Endothelial cell (in vitro differentiated cells): ENCODE results near the gene GAREM1. TPM values are rescaled to one million over a fixed set of nuclear protein-coding genes. Genes with fewer than 3 reads are reported as not detected.

ENCODE experiments used
- DNase-seq: peaks from one replicate; pipeline ENCODE4 v3.0.0; 2021; ENCODE audit warnings: low spot score
- H3K27ac Mint-ChIP-seq: one replicate; pipeline ENCODE4 v1.8.0; 2021; ENCODE audit warnings: mixed read lengths, inconsistent platforms; ENCODE audit not compliant: unreplicated experiment
- H3K27me3 Mint-ChIP-seq: one replicate; pipeline ENCODE4 v1.8.0; 2021; ENCODE audit warnings: mild to moderate bottlenecking, moderate library complexity, mixed read lengths, inconsistent platforms; ENCODE audit not compliant: unreplicated experiment
- H3K36me3 Mint-ChIP-seq: one replicate; pipeline ENCODE4 v1.8.0; 2021; ENCODE audit warnings: mild to moderate bottlenecking, low read depth, mixed read lengths, inconsistent platforms; ENCODE audit not compliant: unreplicated experiment
- H3K4me1 Mint-ChIP-seq: one replicate; pipeline ENCODE4 v1.8.0; 2021; ENCODE audit warnings: mild to moderate bottlenecking, mixed read lengths, inconsistent platforms; ENCODE audit not compliant: unreplicated experiment
- H3K4me3 Mint-ChIP-seq: one replicate; pipeline ENCODE4 v1.8.0; 2021; ENCODE audit warnings: mild to moderate bottlenecking, mixed read lengths, inconsistent platforms; ENCODE audit not compliant: unreplicated experiment
- H3K9me3 Mint-ChIP-seq: one replicate; pipeline ENCODE4 v1.8.0; 2021; ENCODE audit warnings: mixed read lengths, inconsistent platforms; ENCODE audit not compliant: unreplicated experiment
- total RNA-seq: library from RNA; stranded (reverse); fragmentation: NEBNext Ultra II Directional; extraction: Animal tissue kit (Norgen Biotek cat#: 25700); gene quantifications from one replicate; pipeline ENCODE4 v1.2.1, GENCODE V29; 2021; ENCODE audit not compliant: unreplicated experiment
- TF ChIP-seq, protein P1 (sequence below): fragments of 200-600 bp; sonication (generic); IDR thresholded peaks from one replicate; pipeline ENCODE4 v1.5.0; 2021; ENCODE audit warnings: antibody characterized with exemption; ENCODE audit not compliant: unreplicated experiment

The GAREM1 gene
- total RNA-seq, 1 donor from 2014 or later: 1.2 TPM

DNA sequence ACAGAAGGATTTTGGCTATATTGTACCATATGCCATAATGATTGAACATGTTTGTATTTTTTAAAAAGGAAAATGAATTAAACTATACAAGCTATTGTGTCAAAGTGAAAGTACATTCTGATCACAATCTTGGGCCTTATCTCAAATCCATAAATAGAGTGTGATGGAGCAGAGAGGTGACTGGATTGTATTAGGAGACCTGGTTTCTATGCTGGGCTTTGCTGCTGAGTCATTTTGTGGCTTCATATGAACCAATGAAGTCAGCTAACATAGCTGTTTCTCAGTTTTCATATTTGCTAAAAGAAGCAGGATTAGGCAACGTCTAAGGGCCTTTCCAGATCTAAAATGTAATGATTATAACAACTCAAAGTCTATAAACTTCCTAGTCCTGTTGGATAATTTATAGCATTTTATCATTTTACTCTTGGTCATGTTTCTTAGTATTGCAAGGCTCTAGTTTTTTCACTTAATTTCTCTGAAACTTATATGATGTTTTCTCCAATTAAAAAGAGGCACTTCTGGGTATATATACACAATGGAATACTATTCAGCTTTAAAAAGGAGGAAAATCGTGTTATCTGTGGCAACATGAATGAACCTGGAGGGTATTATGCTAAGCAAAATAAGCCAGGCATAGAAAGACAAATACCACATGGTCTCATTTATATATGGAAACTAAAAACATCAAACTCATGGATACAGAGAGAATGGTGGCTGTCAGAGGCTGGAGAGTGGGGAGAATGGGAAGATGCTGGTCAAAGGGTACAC lies 168.5 kb downstream of the GAREM1 start:
- no peak overlapping the region for H3K4me3 Mint-ChIP-seq
- H3K27ac Mint-ChIP-seq: no peak overlapping the region
- DNase-seq: no peak
- peaks cover 10% of the 10 kb centered on the region for H3K27me3 Mint-ChIP-seq
- H3K4me1 Mint-ChIP-seq: no peaks in the 10 kb centered on the region
- no peaks in the 10 kb centered on the region for H3K9me3 Mint-ChIP-seq
- TF ChIP-seq, protein P1, sequence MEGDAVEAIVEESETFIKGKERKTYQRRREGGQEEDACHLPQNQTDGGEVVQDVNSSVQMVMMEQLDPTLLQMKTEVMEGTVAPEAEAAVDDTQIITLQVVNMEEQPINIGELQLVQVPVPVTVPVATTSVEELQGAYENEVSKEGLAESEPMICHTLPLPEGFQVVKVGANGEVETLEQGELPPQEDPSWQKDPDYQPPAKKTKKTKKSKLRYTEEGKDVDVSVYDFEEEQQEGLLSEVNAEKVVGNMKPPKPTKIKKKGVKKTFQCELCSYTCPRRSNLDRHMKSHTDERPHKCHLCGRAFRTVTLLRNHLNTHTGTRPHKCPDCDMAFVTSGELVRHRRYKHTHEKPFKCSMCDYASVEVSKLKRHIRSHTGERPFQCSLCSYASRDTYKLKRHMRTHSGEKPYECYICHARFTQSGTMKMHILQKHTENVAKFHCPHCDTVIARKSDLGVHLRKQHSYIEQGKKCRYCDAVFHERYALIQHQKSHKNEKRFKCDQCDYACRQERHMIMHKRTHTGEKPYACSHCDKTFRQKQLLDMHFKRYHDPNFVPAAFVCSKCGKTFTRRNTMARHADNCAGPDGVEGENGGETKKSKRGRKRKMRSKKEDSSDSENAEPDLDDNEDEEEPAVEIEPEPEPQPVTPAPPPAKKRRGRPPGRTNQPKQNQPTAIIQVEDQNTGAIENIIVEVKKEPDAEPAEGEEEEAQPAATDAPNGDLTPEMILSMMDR: no peak
- H3K36me3 Mint-ChIP-seq: no peaks in the 10 kb centered on the region

DNA sequence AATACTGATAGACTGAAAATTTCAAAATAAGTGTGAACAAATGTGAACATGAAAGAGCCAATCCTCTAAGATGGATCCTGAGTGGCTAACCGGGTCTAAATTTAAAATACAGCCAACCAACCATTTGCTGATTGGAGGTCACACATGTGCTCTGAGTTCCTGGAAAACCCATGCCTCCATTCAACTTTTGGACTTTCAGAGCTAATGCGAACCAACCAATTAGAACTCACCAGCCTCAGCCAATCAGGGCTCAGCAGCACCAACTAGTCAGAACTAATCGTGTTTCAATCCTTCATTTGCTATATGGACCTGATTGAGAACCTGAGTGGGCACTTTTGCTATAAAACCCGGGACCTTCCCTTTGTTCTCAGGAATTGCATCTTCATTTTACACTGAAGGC lies 169.3 kb downstream of the GAREM1 start:
- Mint-ChIP-seq H3K4me3 (no peak overlapping the region), H3K27me3 (peaks cover 10% of the 10 kb centered on the region), H3K27ac (no peak overlapping the region), H3K4me1 (no peaks in the 10 kb centered on the region), H3K9me3 (no peaks in the 10 kb centered on the region), H3K36me3 (no peaks in the 10 kb centered on the region)
- TF ChIP-seq, protein P1: no peak
- DNase-seq: no peak

DNA sequence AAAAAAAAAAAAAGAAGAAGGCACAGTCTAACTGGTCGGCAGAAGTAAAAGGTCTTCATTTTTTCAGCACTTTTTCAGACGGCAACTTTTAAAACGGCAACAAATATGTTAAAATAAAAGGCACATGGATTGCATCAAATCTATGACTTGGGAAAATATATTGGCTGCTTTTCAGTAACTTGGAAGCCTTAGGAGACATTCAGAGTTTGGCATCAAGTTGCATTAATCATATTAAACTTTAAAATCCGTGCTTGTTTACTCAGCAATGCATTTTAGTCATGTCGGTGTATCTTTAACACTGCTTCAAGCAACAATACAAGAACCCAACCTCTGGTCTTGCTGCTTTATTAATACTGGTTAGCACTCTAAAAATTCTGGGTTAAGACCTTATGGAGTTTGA lies 169.8 kb downstream of the GAREM1 start:
- TF ChIP-seq, protein P1: no peak
- Mint-ChIP-seq H3K9me3 (no peaks in the 10 kb centered on the region), H3K4me1 (no peaks in the 10 kb centered on the region), H3K36me3 (no peaks in the 10 kb centered on the region), H3K27ac (no peak overlapping the region), H3K4me3 (no peak overlapping the region), H3K27me3 (peaks cover 7% of the 10 kb centered on the region)
- no peak for DNase-seq

DNA sequence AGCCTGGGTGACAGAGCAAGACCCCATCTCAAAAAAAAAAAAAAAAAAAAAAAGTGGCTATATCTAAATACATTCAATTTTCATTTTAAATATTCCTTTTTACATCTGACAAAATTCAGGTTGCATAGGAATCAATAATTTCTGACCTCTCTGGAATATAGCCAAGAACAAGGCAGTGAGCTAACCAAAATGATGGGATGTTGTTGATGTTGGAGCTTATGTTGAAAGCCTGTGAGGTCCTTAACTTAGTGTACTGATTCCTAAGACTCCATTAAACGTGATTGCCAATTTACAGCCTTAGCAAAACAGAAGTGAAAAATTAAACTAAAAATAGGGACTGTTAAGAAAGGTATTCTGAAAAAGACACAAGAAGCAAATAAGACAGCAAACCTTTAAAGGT lies 171.2 kb downstream of the GAREM1 start:
- TF ChIP-seq, protein P1: no peak
- no peak overlapping the region for H3K27ac Mint-ChIP-seq
- no peak overlapping the region for H3K4me3 Mint-ChIP-seq
- no peak for DNase-seq
- no peaks in the 10 kb centered on the region for H3K27me3 Mint-ChIP-seq
- H3K36me3 Mint-ChIP-seq: no peaks in the 10 kb centered on the region
- no peaks in the 10 kb centered on the region for H3K9me3 Mint-ChIP-seq
- no peaks in the 10 kb centered on the region for H3K4me1 Mint-ChIP-seq

DNA sequence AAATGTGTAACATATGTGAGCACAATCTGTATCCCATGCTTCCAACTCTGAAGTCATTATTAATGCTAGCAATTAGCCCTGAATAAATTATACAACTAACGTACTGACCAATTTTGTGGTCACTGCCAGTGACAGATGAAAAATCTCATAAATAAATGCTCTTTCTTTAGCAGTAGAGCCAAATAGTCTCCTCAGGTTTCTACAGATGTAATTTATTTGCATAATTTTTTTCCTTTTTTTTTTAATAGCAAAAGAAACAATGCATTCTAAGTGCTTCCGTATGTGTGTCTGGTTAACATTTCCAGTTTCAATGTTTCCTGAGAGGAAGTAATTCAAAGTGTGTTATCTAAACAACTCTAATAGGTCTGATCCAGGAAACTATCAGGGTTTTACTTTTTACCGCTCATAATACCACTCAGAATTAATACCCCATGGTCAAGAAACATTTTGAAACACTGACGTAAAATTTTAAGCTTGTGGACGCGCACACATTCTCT lies 172.5 kb downstream of the GAREM1 start:
- no peak overlapping the region for H3K27ac Mint-ChIP-seq
- H3K4me3 Mint-ChIP-seq: no peak overlapping the region
- no peaks in the 10 kb centered on the region for H3K9me3 Mint-ChIP-seq
- TF ChIP-seq, protein P1: no peak
- no peak for DNase-seq
- no peaks in the 10 kb centered on the region for H3K4me1 Mint-ChIP-seq
- H3K36me3 Mint-ChIP-seq: no peaks in the 10 kb centered on the region
- H3K27me3 Mint-ChIP-seq: no peaks in the 10 kb centered on the region
